ENCODE data around the gene S100A7A.

Gene S100A7A

DNA sequence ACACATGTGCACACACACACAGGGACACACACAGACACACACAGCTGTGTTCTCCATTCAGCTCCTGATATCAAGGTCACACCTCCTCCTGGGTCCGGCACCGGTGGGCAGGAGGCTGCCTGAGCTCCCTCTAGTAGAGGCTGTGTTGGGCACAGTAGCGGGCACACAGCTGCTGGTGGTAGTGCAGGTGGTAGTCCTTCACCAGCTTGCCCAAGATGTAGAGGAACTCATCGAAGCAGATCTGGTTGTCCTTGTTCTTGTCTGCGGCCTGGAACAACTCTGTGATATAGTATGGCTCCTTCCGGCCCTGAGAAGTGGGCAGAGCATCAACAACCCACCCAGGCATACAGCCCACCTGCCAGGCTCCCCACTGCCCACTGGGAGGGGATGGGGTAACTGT, 19.9 kb upstream of the S100A7A start:
- ChIA-PET CTCF (no interaction called here), POLR2A (no interaction called here)
- DNase-seq (ENCODE audit: low read depth, low spot score) = no peak
- no peak overlapping the region for H3K4me3 ChIP-seq (ENCODE audit: low read depth, low read length)
- TF ChIP-seq, protein P1, sequence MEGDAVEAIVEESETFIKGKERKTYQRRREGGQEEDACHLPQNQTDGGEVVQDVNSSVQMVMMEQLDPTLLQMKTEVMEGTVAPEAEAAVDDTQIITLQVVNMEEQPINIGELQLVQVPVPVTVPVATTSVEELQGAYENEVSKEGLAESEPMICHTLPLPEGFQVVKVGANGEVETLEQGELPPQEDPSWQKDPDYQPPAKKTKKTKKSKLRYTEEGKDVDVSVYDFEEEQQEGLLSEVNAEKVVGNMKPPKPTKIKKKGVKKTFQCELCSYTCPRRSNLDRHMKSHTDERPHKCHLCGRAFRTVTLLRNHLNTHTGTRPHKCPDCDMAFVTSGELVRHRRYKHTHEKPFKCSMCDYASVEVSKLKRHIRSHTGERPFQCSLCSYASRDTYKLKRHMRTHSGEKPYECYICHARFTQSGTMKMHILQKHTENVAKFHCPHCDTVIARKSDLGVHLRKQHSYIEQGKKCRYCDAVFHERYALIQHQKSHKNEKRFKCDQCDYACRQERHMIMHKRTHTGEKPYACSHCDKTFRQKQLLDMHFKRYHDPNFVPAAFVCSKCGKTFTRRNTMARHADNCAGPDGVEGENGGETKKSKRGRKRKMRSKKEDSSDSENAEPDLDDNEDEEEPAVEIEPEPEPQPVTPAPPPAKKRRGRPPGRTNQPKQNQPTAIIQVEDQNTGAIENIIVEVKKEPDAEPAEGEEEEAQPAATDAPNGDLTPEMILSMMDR (IDR thresholded peaks at IDR 0.05; ENCODE audit: insufficient read depth, low read length, missing control alignments) = no peak

- H3K4me3 ChIP-seq (ENCODE audit: low read depth, low read length) = no peak overlapping the region
- DNase-seq (ENCODE audit: low read depth, low spot score) = no peak
- POLR2A ChIA-PET = no interaction called here
- TF ChIP-seq, protein P1 (IDR thresholded peaks at IDR 0.05; ENCODE audit: insufficient read depth, low read length, missing control alignments) = no peak
- CTCF ChIA-PET = no interaction called here
These were observed 19.0 kb upstream of the S100A7A start for GRCh38 chr1:153397051-153397923.

DNA sequence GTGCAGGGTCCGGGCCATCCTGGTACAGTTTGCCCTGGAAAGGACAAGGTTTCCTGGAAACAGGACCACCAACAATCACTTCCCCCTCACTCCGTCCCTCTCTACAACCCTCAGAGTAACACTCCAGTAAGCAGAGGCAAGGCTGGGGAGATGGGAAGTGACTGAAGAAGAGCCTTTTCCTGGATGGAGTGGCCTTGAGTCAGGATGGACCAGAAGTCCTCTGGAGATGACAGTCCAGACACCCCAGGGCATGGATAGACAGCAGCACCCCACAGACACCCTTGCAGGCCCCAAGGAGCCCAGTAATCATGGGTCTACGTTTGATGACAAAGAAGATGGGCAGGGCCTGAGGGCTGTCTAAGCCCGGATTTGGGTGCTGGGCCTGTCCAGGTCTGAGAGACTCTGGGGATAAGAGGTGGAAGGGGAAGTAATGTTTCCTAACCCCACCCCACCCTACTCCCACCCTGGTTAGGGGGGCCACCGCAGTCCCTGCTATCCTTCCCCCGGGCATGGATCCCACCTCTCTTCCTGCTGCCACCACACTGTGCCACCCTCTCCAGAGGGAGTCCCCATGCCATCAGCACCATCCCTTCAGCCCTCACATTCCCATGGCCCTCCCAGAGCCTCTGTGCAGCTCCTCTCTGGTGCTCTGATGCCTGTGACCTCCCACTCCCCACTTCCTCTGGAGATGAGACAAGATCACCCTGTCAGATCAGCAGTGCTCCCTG, 18.2 kb upstream of the S100A7A start:
- no peak overlapping the region for H3K4me3 ChIP-seq (ENCODE audit: low read depth, low read length)
- ChIA-PET CTCF (no interaction called here), POLR2A (no interaction called here)
- DNase-seq (ENCODE audit: low read depth, low spot score) = no peak
- TF ChIP-seq, protein P1 (IDR thresholded peaks at IDR 0.05; ENCODE audit: insufficient read depth, low read length, missing control alignments) = no peak

GRCh38 chr1:153399401-153400055, 16.8 kb upstream of the S100A7A start:
- TF ChIP-seq, protein P1 (IDR thresholded peaks at IDR 0.05; ENCODE audit: insufficient read depth, low read length, missing control alignments) = no peak
- POLR2A ChIA-PET = no interaction called here
- CTCF ChIA-PET = interaction anchor here (1.5 to 1.8 kb wide), 3 partner anchors 86 to 95 kb away, joined by 3 to 11 read pairs (median 4); no protein-coding TSS in a partner anchor
- H3K4me3 ChIP-seq (ENCODE audit: low read depth, low read length) = no peak overlapping the region
- DNase-seq (ENCODE audit: low read depth, low spot score) = no peak

- no peak overlapping the region for H3K4me3 ChIP-seq (ENCODE audit: low read depth, low read length)
- TF ChIP-seq, protein P1 (IDR thresholded peaks at IDR 0.05; ENCODE audit: insufficient read depth, low read length, missing control alignments) = no peak
- ChIA-PET CTCF (interaction anchor here (1.5 to 1.8 kb wide), 3 partner anchors 85 to 95 kb away, joined by 3 to 11 read pairs (median 4); no protein-coding TSS in a partner anchor), POLR2A (no interaction called here)
- no peak for DNase-seq (ENCODE audit: low read depth, low spot score)
These were observed 16.1 kb upstream of the S100A7A start for GRCh38 chr1:153400244-153400643.

DNA sequence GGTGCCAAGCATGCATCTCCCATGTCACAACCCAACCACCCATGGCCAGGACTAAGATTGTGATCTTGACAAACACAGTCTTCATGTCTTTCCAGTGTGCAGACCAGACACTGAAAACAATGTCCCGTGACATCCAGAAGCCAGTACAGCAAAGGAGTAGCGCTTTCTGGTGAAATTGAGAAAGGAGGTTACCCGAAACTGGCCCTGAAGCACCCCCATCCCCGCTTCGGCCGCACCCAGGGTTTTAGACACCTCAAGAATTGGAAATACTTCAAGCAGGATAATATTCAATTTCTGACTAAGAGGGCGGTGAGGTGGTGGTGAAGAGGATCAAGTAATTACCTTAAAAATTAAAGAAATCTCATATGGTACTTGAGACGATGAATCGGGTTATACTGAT, 14.9 kb upstream of the S100A7A start:
- TF ChIP-seq, protein P1 (IDR thresholded peaks at IDR 0.05; ENCODE audit: insufficient read depth, low read length, missing control alignments) = no peak
- DNase-seq (ENCODE audit: low read depth, low spot score) = no peak
- ChIA-PET CTCF (interaction anchor here (1.7 kb wide), 1 partner anchor 46 kb away, joined by 5 read pairs; no protein-coding TSS in a partner anchor), POLR2A (no interaction called here)
- no peak overlapping the region for H3K4me3 ChIP-seq (ENCODE audit: low read depth, low read length)

All from AG04449 (cell line).